ENCODE data around the gene TMPRSS7.
"Not testable (repeated sequence)": the region's sequence is repeated elsewhere in the genome, so short reads cannot be mapped to it uniquely, and the experiment has no call there.

TMPRSS7 gene

DNA sequence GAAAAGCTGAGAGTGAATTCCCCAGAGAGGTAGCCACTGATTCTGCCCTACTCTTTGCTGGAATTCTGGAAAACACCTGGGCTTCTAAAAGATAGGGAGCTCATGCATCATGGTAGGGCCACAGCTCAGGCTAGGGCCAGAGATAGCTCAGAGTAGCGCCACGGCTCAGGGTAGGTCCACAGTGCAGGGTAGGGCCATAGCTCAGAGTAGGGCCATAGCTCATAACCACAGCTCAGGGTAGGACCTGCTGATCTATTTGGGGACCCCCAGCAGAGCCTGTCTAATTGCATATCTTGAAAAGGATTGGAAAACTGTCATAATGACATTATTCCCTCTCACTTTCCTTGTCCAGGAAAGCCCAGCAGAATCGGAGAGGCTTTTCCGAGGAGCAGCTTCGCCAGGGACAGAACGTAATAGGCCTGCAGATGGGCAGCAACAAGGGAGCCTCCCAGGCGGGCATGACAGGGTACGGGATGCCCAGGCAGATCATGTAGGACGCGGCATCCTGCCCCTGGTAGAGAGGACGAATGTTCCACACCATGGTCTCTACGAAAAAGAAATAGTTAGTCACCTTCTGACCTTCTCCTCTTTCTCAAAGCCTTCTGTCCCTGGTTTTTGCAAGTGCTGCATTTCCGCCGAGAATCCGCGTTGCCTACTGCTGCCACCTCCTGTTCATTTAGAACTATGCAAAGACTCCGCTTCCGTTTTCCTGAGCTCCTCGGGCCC lies 21.3 kb upstream of the TMPRSS7 start:
- no peak for DNase-seq

DNA sequence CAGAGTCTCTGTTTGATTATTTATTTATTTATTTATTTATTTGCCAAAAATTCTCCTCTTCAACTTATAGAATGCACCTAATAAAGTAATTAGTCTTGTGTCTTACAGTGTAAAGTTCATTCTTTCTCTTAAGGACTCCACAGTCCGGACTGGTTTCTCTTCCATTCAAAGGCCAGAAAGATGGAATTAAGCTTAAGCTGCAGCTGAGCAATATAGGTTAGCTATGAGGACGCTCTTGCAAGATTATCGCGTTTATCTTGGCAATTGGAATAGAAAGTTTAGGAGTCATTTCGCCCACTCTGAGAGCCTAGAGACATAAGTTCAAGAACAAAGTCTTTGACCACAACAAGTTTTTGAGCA lies 20.8 kb upstream of the TMPRSS7 start:
- no peak for DNase-seq

GRCh38 chr3:112017091-112017490 lies 17.4 kb upstream of the TMPRSS7 start:
- no peak for DNase-seq

DNA sequence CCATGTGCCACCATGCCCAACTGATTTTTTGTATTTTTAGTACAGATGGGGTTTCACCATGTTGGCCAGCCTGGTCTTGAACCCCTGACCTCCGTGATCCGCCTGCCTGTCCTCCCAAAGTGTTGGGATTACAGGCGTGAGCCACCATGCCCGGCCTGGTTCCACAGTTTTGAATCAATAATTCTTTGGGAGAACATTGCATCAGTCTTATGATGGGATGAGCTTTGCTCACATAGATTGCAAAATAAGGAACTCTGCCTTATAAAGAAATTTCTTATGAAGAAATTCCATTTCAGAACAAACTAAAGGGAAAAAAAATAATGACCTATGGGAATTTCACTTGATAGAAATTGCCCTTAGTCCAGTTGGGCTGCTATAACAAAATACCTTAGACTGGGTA lies 15.8 kb upstream of the TMPRSS7 start:
- DNase-seq = no peak

DNA sequence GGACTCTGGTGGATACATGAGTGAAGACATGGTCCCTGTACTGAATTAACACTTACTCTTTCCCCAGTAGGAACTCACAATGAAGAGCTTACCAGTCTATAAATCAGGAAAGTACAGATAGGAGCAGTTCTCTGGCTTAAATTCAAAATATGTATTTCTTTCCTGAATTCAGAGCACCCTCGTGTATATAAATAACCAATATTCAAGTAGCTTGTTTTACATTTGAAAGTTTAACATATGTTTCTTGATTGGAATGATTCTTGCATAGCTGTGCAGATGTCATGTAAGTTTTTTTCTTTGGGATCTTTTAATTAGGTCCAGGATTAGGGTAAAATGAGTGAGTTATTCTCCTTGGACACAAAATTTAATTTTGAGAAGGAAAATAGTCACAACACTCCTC lies 14.8 kb upstream of the TMPRSS7 start:
- DNase-seq = no peak

DNA sequence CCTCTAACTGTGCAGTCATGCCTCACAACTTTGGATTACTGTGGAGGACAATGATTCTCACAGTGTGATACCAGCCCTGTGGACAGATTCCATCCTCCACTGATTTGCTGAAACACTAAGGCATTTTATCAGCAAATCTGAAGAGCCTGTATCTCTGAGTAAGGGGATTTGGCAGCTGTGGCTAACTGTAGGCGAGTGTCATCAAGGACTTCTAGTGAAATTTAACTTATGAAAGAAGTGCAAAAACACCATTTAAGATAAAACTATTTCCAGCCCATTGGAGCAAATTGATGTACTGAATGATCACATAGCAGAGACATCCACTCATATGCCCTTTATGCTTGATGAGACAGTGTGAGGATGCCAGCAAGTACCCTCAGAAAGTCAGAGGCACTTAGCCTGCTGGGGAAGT lies 13.9 kb upstream of the TMPRSS7 start:
- DNase-seq = no peak

- DNase-seq = no peak
Measured at GRCh38 chr3:112027142-112027541, 7.4 kb upstream of the TMPRSS7 start.

- no peak for DNase-seq
Measured at GRCh38 chr3:112027826-112028225, 6.7 kb upstream of the TMPRSS7 start.

- no peak for DNase-seq
Measured at GRCh38 chr3:112030901-112031300, 3.6 kb upstream of the TMPRSS7 start.

GRCh38 chr3:112032098-112032731 lies 2.3 kb upstream of the TMPRSS7 start:
- no peak for DNase-seq

DNA sequence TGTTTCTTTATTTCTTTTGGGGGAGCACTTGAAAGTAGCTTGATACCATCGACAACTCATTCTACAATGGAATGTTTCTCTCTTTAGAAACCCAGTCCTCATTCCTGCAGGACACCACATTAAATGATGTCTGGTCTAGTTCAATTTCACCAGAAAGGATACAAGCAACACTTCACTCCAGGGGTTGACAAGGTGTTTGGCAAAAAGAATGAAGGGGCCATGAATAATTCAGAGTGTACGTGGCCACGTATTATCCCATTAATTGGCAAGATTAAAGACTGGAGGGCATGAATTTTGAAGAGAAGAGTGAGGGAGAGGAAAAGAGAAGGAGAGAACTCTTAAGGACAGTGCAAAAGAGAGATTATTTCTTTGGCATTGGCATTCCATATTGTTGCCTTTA lies 705 bp downstream of the TMPRSS7 start:
- DNase-seq = no peak

DNA sequence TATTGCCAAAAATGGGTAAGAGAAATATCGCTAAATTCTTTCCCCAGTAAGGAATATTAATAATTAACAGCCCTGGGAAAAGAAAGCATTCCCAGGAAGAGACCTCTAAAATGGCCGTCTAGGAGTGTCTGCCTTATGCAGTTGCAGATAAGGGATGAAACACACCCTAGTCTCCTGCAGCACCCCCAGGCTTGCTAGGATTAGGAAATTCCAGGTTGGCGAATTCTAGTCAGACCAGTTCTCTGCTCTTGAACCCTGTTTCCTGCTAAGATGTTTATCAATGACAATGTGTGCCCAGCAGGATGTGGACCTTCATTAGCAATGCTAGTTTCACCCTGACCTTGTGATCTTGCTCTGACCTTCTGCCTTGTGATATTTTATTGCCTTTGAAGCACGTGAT lies 2.7 kb downstream of the TMPRSS7 start:
- DNase-seq = not testable (repeated sequence)

DNA sequence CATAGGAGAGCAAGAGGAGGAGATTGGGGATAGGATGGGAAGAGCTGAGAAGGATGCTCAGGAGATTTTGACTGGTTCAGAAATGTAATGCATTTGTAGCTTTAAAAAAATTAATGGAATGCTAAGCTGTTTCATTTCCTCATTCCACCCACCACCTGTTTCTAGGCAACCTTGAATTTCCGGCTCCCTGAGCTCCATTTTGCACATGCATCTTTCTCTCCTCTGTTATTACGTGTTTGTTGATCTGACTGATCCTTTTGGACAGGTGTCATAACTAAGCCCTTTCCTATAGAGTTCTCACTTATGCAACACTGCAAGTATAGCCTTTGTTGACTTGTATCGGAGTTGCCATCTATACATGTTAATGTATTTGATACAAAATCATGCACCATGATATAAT lies 4.3 kb downstream of the TMPRSS7 start:
- DNase-seq = no peak

DNA sequence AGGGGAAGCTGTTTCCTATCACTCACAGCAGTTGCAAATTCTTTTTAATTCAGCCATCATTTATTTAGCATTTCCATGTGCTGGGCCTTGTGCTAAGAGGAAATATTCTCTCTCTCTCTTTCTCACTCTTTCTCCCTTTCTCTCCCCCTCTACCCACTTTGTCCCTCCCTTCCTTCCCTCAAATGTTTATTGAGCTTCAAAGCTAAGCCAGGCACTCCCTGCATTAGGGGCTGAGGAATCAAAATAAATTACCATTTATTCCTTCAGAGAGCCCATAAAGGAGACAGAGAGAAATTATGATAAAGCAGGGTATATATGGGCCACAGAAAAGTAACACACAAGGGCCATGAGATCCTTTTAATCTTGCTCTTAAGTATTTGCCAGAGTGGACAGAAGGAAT lies 6.8 kb downstream of the TMPRSS7 start:
- no peak for DNase-seq

- DNase-seq = no peak
Measured at GRCh38 chr3:112042842-112043280, 8.3 kb downstream of the TMPRSS7 start.

- DNase-seq = peak; percentile 24
Measured at GRCh38 chr3:112043621-112044201, 9.2 kb downstream of the TMPRSS7 start.

GRCh38 chr3:112046599-112046998 lies 12.1 kb downstream of the TMPRSS7 start:
- no peak for DNase-seq

- no peak for DNase-seq
Measured at GRCh38 chr3:112047264-112047663, 12.7 kb downstream of the TMPRSS7 start.

DNA sequence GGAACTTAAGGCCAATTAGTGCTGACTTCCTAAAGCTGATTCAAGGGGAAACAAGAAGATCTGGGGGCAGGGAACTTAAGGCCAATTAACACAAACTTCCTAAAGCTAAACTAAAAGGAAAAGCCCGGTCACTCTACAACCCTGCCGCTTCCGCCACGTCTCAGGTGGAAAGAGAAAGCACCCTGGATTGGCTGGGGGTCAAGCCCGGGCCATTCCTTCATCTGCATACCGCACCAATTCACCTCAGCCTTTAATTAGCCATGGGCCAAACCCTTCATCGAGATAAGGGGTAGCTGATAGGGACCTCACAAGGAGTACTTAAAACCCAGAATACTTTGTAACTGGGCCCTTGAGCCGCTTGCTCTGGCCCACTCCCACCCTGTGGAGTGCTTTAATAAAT lies 14.4 kb downstream of the TMPRSS7 start:
- no peak for DNase-seq

GRCh38 chr3:112053229-112053628 lies 18.7 kb downstream of the TMPRSS7 start:
- no peak for DNase-seq

- DNase-seq = no peak
Measured at GRCh38 chr3:112056451-112056929, 22.0 kb downstream of the TMPRSS7 start.

DNA sequence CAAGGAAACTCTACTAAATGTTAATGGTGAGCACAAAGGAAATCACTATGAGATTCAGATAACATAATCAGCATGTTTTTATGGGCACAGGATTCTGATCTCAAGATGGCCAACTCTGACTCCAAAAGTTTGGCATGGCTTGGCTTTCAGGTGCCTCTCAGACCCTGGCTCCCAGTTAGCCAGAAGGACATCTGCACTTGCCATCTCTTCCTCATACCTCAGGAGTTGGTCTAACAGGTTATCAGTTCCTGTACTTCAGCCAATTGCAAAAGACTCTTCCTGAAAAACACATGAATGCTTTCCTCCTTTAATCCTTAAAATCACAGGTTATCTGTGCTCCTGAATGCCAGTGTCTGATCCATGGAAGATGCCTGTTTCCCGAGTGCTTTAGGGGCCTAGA lies 25.0 kb downstream of the TMPRSS7 start:
- DNase-seq = no peak

DNA sequence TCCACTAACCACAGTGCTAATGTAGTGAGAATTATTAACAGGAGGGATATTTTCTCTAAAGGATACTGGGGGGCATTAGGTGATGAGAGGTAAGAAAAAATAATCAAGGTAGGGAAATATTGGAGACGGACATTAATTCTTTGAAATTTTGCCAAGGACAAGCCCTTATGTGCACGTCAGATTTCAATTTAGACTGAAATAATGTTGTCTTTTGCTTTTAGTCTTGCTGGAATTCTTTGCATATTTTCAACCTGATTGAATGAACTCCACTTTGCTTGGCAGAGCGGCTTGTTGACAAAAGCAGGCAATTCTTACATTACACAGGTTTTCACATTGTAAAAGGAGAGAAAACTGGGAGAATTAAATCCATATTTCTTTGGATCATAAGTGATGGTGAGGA lies 26.6 kb downstream of the TMPRSS7 start:
- DNase-seq = no peak

GRCh38 chr3:112072387-112073060 lies 38.0 kb downstream of the TMPRSS7 start:
- peak; percentile 40 for DNase-seq

Measured in effector CD8-positive, alpha-beta T cell (primary cell).